ENCODE measurements around the gene CPED1. TPM values are rescaled to one million over a fixed set of nuclear protein-coding genes. Genes with fewer than 3 reads are reported as not detected.

CPED1 gene
- total and polyA plus RNA-seq, 10 of the 15 experiments (the other 5 are each of a cell fraction or from before 2014, with no cell fraction given), result 0.01 to 0.77 (median 0.10) TPM; not detected in 1

DNA sequence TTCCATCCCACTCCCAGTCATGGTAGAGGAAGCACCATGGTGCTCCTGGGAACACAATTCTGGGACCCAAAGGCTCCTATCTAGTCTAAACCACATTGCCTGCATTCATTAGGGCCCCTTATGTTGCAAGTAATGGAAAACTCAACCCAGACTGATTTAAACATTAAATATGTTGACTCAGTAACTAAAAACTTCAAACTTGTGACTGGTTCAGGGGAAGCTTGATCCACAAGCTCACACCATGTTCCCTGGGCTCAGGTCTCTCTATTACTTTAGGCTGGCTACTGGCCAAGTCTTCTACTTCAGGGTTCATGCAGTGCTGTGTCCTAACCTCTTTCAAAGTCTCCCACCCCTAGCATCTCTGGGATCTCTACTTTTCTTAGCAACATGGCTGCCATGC, 353.4 kb downstream of the CPED1 start (continued):
- TF ChIP-seq GABPA (IDR thresholded peaks at IDR 0.05; ENCODE audit: low read depth) (no peak), JUND (IDR thresholded peaks at IDR 0.05; ENCODE audit: low read depth, low read length) (no peak)
- TF ChIP-seq, protein P1, sequence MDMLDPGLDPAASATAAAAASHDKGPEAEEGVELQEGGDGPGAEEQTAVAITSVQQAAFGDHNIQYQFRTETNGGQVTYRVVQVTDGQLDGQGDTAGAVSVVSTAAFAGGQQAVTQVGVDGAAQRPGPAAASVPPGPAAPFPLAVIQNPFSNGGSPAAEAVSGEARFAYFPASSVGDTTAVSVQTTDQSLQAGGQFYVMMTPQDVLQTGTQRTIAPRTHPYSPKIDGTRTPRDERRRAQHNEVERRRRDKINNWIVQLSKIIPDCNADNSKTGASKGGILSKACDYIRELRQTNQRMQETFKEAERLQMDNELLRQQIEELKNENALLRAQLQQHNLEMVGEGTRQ (IDR thresholded peaks at IDR 0.05; ENCODE audit: borderline replicate concordance, low read depth, low read length), result no peak
- TF ChIP-seq, protein P2, sequence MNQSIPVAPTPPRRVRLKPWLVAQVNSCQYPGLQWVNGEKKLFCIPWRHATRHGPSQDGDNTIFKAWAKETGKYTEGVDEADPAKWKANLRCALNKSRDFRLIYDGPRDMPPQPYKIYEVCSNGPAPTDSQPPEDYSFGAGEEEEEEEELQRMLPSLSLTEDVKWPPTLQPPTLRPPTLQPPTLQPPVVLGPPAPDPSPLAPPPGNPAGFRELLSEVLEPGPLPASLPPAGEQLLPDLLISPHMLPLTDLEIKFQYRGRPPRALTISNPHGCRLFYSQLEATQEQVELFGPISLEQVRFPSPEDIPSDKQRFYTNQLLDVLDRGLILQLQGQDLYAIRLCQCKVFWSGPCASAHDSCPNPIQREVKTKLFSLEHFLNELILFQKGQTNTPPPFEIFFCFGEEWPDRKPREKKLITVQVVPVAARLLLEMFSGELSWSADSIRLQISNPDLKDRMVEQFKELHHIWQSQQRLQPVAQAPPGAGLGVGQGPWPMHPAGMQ (IDR thresholded peaks at IDR 0.05; ENCODE audit: borderline replicate concordance), result no peak
- TF ChIP-seq, protein P3, sequence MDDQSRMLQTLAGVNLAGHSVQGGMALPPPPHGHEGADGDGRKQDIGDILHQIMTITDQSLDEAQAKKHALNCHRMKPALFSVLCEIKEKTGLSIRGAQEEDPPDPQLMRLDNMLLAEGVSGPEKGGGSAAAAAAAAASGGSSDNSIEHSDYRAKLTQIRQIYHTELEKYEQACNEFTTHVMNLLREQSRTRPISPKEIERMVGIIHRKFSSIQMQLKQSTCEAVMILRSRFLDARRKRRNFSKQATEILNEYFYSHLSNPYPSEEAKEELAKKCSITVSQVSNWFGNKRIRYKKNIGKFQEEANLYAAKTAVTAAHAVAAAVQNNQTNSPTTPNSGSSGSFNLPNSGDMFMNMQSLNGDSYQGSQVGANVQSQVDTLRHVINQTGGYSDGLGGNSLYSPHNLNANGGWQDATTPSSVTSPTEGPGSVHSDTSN (IDR thresholded peaks at IDR 0.05; ENCODE audit: insufficient replicate concordance, low read depth, low read length), result no peak
- TF ChIP-seq, protein P4, sequence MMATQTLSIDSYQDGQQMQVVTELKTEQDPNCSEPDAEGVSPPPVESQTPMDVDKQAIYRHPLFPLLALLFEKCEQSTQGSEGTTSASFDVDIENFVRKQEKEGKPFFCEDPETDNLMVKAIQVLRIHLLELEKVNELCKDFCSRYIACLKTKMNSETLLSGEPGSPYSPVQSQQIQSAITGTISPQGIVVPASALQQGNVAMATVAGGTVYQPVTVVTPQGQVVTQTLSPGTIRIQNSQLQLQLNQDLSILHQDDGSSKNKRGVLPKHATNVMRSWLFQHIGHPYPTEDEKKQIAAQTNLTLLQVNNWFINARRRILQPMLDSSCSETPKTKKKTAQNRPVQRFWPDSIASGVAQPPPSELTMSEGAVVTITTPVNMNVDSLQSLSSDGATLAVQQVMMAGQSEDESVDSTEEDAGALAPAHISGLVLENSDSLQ (IDR thresholded peaks at IDR 0.05), result no peak
- TF ChIP-seq, protein P5, sequence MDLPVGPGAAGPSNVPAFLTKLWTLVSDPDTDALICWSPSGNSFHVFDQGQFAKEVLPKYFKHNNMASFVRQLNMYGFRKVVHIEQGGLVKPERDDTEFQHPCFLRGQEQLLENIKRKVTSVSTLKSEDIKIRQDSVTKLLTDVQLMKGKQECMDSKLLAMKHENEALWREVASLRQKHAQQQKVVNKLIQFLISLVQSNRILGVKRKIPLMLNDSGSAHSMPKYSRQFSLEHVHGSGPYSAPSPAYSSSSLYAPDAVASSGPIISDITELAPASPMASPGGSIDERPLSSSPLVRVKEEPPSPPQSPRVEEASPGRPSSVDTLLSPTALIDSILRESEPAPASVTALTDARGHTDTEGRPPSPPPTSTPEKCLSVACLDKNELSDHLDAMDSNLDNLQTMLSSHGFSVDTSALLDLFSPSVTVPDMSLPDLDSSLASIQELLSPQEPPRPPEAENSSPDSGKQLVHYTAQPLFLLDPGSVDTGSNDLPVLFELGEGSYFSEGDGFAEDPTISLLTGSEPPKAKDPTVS (IDR thresholded peaks at IDR 0.05; ENCODE audit: low read depth, low read length), result no peak
